Astrocyte (in vitro differentiated cells and primary cell): Measurements from ENCODE around the gene KCNC2. TPM values are rescaled to one million over a fixed set of nuclear protein-coding genes. Genes with fewer than 3 reads are reported as not detected.

Source experiments
- DNase-seq: peaks from one replicate; pipeline ENCODE4 v3.0.0-alpha.2; 2010; ENCODE audit warnings: low read depth
- FAIRE-seq: peaks from 2 replicates; lab custom pipeline; 2011; peaks lifted over from hg19 to GRCh38; lab: Jason Lieb, UNC
- H2AFZ ChIP-seq: 2 replicates; pipeline ENCODE4 v1.6.0; 2012; ENCODE audit warnings: low read depth, low read length, inconsistent platforms
- H3K27ac ChIP-seq: 2 replicates; pipeline ENCODE4 v1.5.1; 2011; ENCODE audit warnings: low read depth, low read length, inconsistent platforms
- H3K27me3 ChIP-seq: 2 replicates; pipeline ENCODE4 v1.6.0; 2011; ENCODE audit warnings: low read length, inconsistent platforms; ENCODE audit not compliant: insufficient read depth
- H3K36me3 ChIP-seq: 2 replicates; pipeline ENCODE4 v1.5.1; 2011; ENCODE audit warnings: low read length, inconsistent platforms; ENCODE audit not compliant: insufficient read depth
- H3K4me1 ChIP-seq: 2 replicates; pipeline ENCODE4 v1.5.1; 2011; ENCODE audit warnings: low read length, inconsistent platforms; ENCODE audit not compliant: insufficient read depth
- H3K4me2 ChIP-seq: 2 replicates; pipeline ENCODE4 v1.6.0; 2012; ENCODE audit warnings: low read length, inconsistent platforms
- H3K4me3 ChIP-seq: 2 replicates; pipeline ENCODE4 v1.5.1; 2011; ENCODE audit warnings: low read depth, mild to moderate bottlenecking, low read length, inconsistent platforms; ENCODE audit not compliant: insufficient read depth
- H3K79me2 ChIP-seq: 2 replicates; pipeline ENCODE4 v1.6.0; 2012; ENCODE audit warnings: mild to moderate bottlenecking, low read length, inconsistent platforms; ENCODE audit not compliant: insufficient read depth
- H3K9ac ChIP-seq: 2 replicates; pipeline ENCODE4 v1.6.0; 2012; ENCODE audit warnings: mild to moderate bottlenecking, low read length, inconsistent platforms
- H3K9me3 ChIP-seq: 2 replicates; pipeline ENCODE4 v1.5.1; 2012; ENCODE audit warnings: low read depth, mild to moderate bottlenecking, low read length, inconsistent platforms; ENCODE audit not compliant: insufficient read depth
- H4K20me1 ChIP-seq: 2 replicates; pipeline ENCODE4 v1.6.0; 2012; ENCODE audit warnings: low read length, inconsistent platforms; ENCODE audit not compliant: insufficient read depth
- H3K27ac Mint-ChIP-seq: one replicate; pipeline ENCODE4 v1.8.0; 2021; ENCODE audit warnings: mild to moderate bottlenecking, mixed read lengths; ENCODE audit not compliant: unreplicated experiment
- H3K27me3 Mint-ChIP-seq: one replicate; pipeline ENCODE4 v1.8.0; 2021; ENCODE audit warnings: low read depth, mixed read lengths; ENCODE audit not compliant: unreplicated experiment
- H3K36me3 Mint-ChIP-seq: one replicate; pipeline ENCODE4 v1.8.0; 2021; ENCODE audit warnings: low read depth, mixed read lengths; ENCODE audit not compliant: unreplicated experiment
- H3K4me1 Mint-ChIP-seq: one replicate; pipeline ENCODE4 v1.8.0; 2021; ENCODE audit warnings: low read depth, mixed read lengths; ENCODE audit not compliant: unreplicated experiment
- H3K4me3 Mint-ChIP-seq: one replicate; pipeline ENCODE4 v1.8.0; 2021; ENCODE audit warnings: mild to moderate bottlenecking, moderate library complexity, mixed read lengths; ENCODE audit not compliant: unreplicated experiment
- H3K9me3 Mint-ChIP-seq: one replicate; pipeline ENCODE4 v1.8.0; 2021; ENCODE audit warnings: mild to moderate bottlenecking, mixed read lengths; ENCODE audit not compliant: unreplicated experiment
- CTCF ChIP-seq: IDR thresholded peaks from 2 replicates; pipeline ENCODE4 v1.5.1; 2011; ENCODE audit warnings: low read depth, mild to moderate bottlenecking, inconsistent platforms, low read length, moderate library complexity; ENCODE audit not compliant: insufficient read depth
- EZH2 ChIP-seq: IDR thresholded peaks from 2 replicates; pipeline ENCODE4 v1.6.1; 2012; ENCODE audit warnings: mild to moderate bottlenecking, low read length, inconsistent platforms; ENCODE audit not compliant: insufficient read depth
- total RNA-seq: library from RNA; stranded (reverse); gene quantifications from 2 replicates; pipeline ENCODE4 v1.2.1, GENCODE V29; 2021

The KCNC2 gene
- total RNA-seq, 1 donor from 2014 or later, result not detected

- TF ChIP-seq EZH2, result no peak
- TF ChIP-seq CTCF, result no peak
- no peak overlapping the region for H3K4me3 Mint-ChIP-seq
- H3K27me3 Mint-ChIP-seq, result no peaks in the 10 kb centered on the region
- Histone ChIP-seq H3K9ac (no peak overlapping the region), H3K27me3 (no peaks in the 10 kb centered on the region), H3K27ac (no peak overlapping the region), H3K4me3 (no peak overlapping the region), H3K36me3 (no peaks in the 10 kb centered on the region), H2AFZ (no peak overlapping the region), H3K79me2 (no peaks in the 10 kb centered on the region), H4K20me1 (no peaks in the 10 kb centered on the region), H3K4me2 (no peak overlapping the region), H3K9me3 (no peaks in the 10 kb centered on the region), H3K4me1 (no peaks in the 10 kb centered on the region)
- DNase-seq (no peak), FAIRE-seq (no peak)
- peaks cover 14% of the 10 kb centered on the region for H3K4me1 Mint-ChIP-seq
- H3K27ac Mint-ChIP-seq, result peak overlapping the region; percentile 1
- H3K9me3 Mint-ChIP-seq, result no peaks in the 10 kb centered on the region
- H3K36me3 Mint-ChIP-seq, result no peaks in the 10 kb centered on the region
Observed at GRCh38 chr12:75097003-75097402, 112.6 kb downstream of the KCNC2 start.

GRCh38 chr12:75087654-75088053 lies 122.0 kb downstream of the KCNC2 start:
- TF ChIP-seq EZH2 (no peak), CTCF (no peak)
- no peak overlapping the region for H3K9ac ChIP-seq
- Mint-ChIP-seq H3K9me3 (peaks cover 2% of the 10 kb centered on the region), H3K36me3 (no peaks in the 10 kb centered on the region), H3K4me1 (peaks cover 15% of the 10 kb centered on the region), H3K27me3 (no peaks in the 10 kb centered on the region), H3K27ac (no peak overlapping the region), H3K4me3 (no peak overlapping the region)
- DNase-seq (no peak), FAIRE-seq (no peak)
- no peaks in the 10 kb centered on the region for H3K79me2 ChIP-seq
- H3K27me3 ChIP-seq, result no peaks in the 10 kb centered on the region
- H2AFZ ChIP-seq, result no peak overlapping the region
- H4K20me1 ChIP-seq, result no peaks in the 10 kb centered on the region
- no peaks in the 10 kb centered on the region for H3K4me1 ChIP-seq
- H3K9me3 ChIP-seq, result no peaks in the 10 kb centered on the region
- no peak overlapping the region for H3K27ac ChIP-seq
- no peak overlapping the region for H3K4me3 ChIP-seq
- no peak overlapping the region for H3K4me2 ChIP-seq
- H3K36me3 ChIP-seq, result no peaks in the 10 kb centered on the region

GRCh38 chr12:75086091-75087038 lies 123.3 kb downstream of the KCNC2 start:
- H4K20me1 ChIP-seq, result no peaks in the 10 kb centered on the region
- no peaks in the 10 kb centered on the region for H3K36me3 ChIP-seq
- peak; percentile 78 for DNase-seq
- H3K27ac ChIP-seq, result no peak overlapping the region
- H3K9me3 ChIP-seq, result no peaks in the 10 kb centered on the region
- Mint-ChIP-seq H3K27ac (no peak overlapping the region), H3K36me3 (no peaks in the 10 kb centered on the region), H3K9me3 (peaks cover 2% of the 10 kb centered on the region), H3K27me3 (no peaks in the 10 kb centered on the region), H3K4me3 (no peak overlapping the region), H3K4me1 (peaks cover 15% of the 10 kb centered on the region)
- no peaks in the 10 kb centered on the region for H3K27me3 ChIP-seq
- H3K79me2 ChIP-seq, result no peaks in the 10 kb centered on the region
- H3K4me3 ChIP-seq, result no peak overlapping the region
- no peak overlapping the region for H2AFZ ChIP-seq
- H3K9ac ChIP-seq, result no peak overlapping the region
- H3K4me2 ChIP-seq, result no peak overlapping the region
- no peaks in the 10 kb centered on the region for H3K4me1 ChIP-seq
- TF ChIP-seq EZH2 (no peak), CTCF (no peak)
- FAIRE-seq, result no peak
